Measurements from ENCODE around the gene PMEL.
"Not testable (repeated sequence)": the region's sequence is repeated elsewhere in the genome, so short reads cannot be mapped to it uniquely, and the experiment has no call there.

DNA sequence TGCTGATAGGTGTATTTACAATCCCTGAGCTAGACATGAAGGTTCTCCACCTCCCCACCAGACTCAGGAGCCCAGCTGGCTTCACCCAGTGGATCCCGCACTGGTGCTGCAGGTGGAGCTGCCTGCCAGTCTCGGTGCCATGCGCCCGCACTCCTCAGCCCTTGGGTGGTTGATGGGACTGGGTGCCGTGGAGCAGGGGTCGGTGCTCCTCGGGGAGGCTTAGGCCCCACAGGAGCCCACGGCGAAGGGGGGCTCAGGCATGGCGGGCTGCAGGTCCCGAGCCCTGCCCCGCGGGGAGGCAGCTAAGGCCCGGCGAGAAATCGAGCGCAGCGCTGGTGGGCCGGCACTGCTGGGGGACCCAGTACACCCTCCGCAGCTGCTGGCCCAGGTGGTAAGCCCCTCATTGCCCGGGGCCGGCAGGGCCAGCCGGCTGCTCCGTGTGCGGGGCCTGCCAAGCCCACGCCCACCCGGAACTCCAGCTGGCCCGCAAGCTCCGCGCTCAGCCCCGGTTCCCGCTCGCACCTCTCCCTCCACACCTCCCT, 34.2 kb upstream of the PMEL start:
- TF ChIP-seq, protein P1, sequence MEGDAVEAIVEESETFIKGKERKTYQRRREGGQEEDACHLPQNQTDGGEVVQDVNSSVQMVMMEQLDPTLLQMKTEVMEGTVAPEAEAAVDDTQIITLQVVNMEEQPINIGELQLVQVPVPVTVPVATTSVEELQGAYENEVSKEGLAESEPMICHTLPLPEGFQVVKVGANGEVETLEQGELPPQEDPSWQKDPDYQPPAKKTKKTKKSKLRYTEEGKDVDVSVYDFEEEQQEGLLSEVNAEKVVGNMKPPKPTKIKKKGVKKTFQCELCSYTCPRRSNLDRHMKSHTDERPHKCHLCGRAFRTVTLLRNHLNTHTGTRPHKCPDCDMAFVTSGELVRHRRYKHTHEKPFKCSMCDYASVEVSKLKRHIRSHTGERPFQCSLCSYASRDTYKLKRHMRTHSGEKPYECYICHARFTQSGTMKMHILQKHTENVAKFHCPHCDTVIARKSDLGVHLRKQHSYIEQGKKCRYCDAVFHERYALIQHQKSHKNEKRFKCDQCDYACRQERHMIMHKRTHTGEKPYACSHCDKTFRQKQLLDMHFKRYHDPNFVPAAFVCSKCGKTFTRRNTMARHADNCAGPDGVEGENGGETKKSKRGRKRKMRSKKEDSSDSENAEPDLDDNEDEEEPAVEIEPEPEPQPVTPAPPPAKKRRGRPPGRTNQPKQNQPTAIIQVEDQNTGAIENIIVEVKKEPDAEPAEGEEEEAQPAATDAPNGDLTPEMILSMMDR (IDR thresholded peaks at IDR 0.05; ENCODE audit: poor library complexity) = not testable (repeated sequence)
- TF ChIP-seq EZH2 (IDR thresholded peaks at IDR 0.05; ENCODE audit: borderline replicate concordance) = not testable (repeated sequence)
